ENCODE data around the gene PARD3B. TPM values are rescaled to one million over a fixed set of nuclear protein-coding genes. Genes with fewer than 3 reads are reported as not detected.

PARD3B gene
- total and polyA plus RNA-seq, 2 experiments from 2014 or later: 3.5 to 4.4 TPM

GRCh38 chr2:205190528-205190927 is 645.3 kb downstream of the PARD3B start:
- Mint-ChIP-seq H3K27ac (no peak overlapping the region), H3K9me3 (no peaks in the 10 kb centered on the region), H3K36me3 (ENCODE audit: low read depth) (no peaks in the 10 kb centered on the region), H3K4me1 (peaks cover 16% of the 10 kb centered on the region), H3K27me3 (ENCODE audit: insufficient read depth, low read depth, poor library complexity) (no peaks in the 10 kb centered on the region), H3K4me3 (no peak overlapping the region)
- Histone ChIP-seq H4K20me1 (replicated peaks; ENCODE audit: insufficient read depth) (no peaks in the 10 kb centered on the region), H3K27ac (ENCODE audit: low read depth) (no peak overlapping the region), H3K4me2 (no peak overlapping the region), H2AFZ (no peak overlapping the region), H3K79me2 (replicated peaks; ENCODE audit: insufficient read depth) (no peaks in the 10 kb centered on the region), H3K4me1 (ENCODE audit: insufficient read depth) (peaks cover 9% of the 10 kb centered on the region), H3K36me3 (ENCODE audit: insufficient read depth) (no peaks in the 10 kb centered on the region), H3F3A (replicated peaks; ENCODE audit: low read depth) (no peaks in the 10 kb centered on the region), H3K4me3 (no peak overlapping the region), H3K9me2 (ENCODE audit: insufficient read depth) (no peaks in the 10 kb centered on the region), H3K27me3 (ENCODE audit: insufficient read depth) (no peaks in the 10 kb centered on the region)
- DNase-seq (ENCODE audit: low spot score) (no peak), ATAC-seq (no peak)
- no peak for TF ChIP-seq ETS1 (IDR thresholded peaks at IDR 0.05)
- no peak for TF ChIP-seq POLR2AphosphoS5 (IDR thresholded peaks at IDR 0.05; ENCODE audit: low read depth)
- TF ChIP-seq ZNF462 (CRISPR knock-in tag; IDR thresholded peaks at IDR 0.05): no peak
- TF ChIP-seq NANOG (IDR thresholded peaks at IDR 0.05; ENCODE audit: borderline replicate concordance): no peak
- TF ChIP-seq REST (IDR thresholded peaks at IDR 0.05; ENCODE audit: unreplicated experiment): no peak
- TF ChIP-seq ZNF331 (CRISPR knock-in tag; IDR thresholded peaks at IDR 0.05; ENCODE audit: low read depth): no peak
- TF ChIP-seq STAT1 (IDR thresholded peaks at IDR 0.05; ENCODE audit: unreplicated experiment): no peak
- no peak for TF ChIP-seq ZNF114 (CRISPR knock-in tag; IDR thresholded peaks at IDR 0.05)
- TF ChIP-seq JUNB (IDR thresholded peaks at IDR 0.05; ENCODE audit: unreplicated experiment): no peak
- no peak for TF ChIP-seq CREB1 (CRISPR knock-in tag; IDR thresholded peaks at IDR 0.05; ENCODE audit: low read depth)
- TF ChIP-seq EZH2phosphoT487 (IDR thresholded peaks at IDR 0.05; ENCODE audit: unreplicated experiment): no peak
